ENCODE measurements around the gene HSD3B1. TPM values are rescaled to one million over a fixed set of nuclear protein-coding genes. Genes with fewer than 3 reads are reported as not detected.

Gene HSD3B1
- not detected for total RNA-seq

GRCh38 chr1:119506941-119507340 is at the start of gene HSD3B1:
TSS of gene HSD3B1 (plus strand) at chr1:119507210. CDS start at chr1:119507477, 267 bp downstream.
- FAIRE-seq (no peak), DNase-seq (ENCODE audit: low spot score in 2 of 2) (no peak)

- no peak for DNase-seq (ENCODE audit: low spot score in 2 of 2)
- FAIRE-seq = no peak
Observed at GRCh38 chr1:119462964-119463363, 44.0 kb upstream of the HSD3B1 start.

- DNase-seq (ENCODE audit: low spot score in 2 of 2) (no peak), FAIRE-seq (no peak)
Observed at GRCh38 chr1:119463569-119463968, 43.4 kb upstream of the HSD3B1 start.

GRCh38 chr1:119466445-119466844 is 40.6 kb upstream of the HSD3B1 start:
- DNase-seq (ENCODE audit: low spot score in 2 of 2) (no peak), FAIRE-seq (no peak)

- FAIRE-seq (no peak), DNase-seq (ENCODE audit: low spot score in 2 of 2) (no peak)
Observed at GRCh38 chr1:119467219-119467618, 39.8 kb upstream of the HSD3B1 start.

GRCh38 chr1:119467857-119468668 is 38.9 kb upstream of the HSD3B1 start:
- DNase-seq (ENCODE audit: low spot score in 2 of 2) = no peak
- no peak for FAIRE-seq

GRCh38 chr1:119469741-119470140 is 37.3 kb upstream of the HSD3B1 start:
- no peak for DNase-seq (ENCODE audit: low spot score in 2 of 2)
- no peak for FAIRE-seq

- DNase-seq (ENCODE audit: low spot score in 2 of 2) = no peak
- no peak for FAIRE-seq
Observed at GRCh38 chr1:119470377-119470776, 36.6 kb upstream of the HSD3B1 start.

- DNase-seq (ENCODE audit: low spot score in 2 of 2) = no peak
- FAIRE-seq = no peak
Observed at GRCh38 chr1:119470958-119471357, 36.1 kb upstream of the HSD3B1 start.

GRCh38 chr1:119471566-119471965 is 35.4 kb upstream of the HSD3B1 start:
- DNase-seq (ENCODE audit: low spot score in 2 of 2) (no peak), FAIRE-seq (no peak)

- DNase-seq (ENCODE audit: low spot score in 2 of 2) (no peak), FAIRE-seq (no peak)
Observed at GRCh38 chr1:119472080-119472818, 34.8 kb upstream of the HSD3B1 start.

GRCh38 chr1:119472819-119473175 is 34.2 kb upstream of the HSD3B1 start:
- DNase-seq (ENCODE audit: low spot score in 2 of 2) (no peak), FAIRE-seq (no peak)

GRCh38 chr1:119475866-119476439 is 31.1 kb upstream of the HSD3B1 start:
- DNase-seq (ENCODE audit: low spot score in 2 of 2) = peak in 1 of 2 donors; percentile 37
- no peak for FAIRE-seq

GRCh38 chr1:119477710-119478109 is 29.3 kb upstream of the HSD3B1 start:
- FAIRE-seq (no peak), DNase-seq (ENCODE audit: low spot score in 2 of 2) (no peak)

GRCh38 chr1:119480175-119480574 is 26.8 kb upstream of the HSD3B1 start:
- no peak for FAIRE-seq

GRCh38 chr1:119481951-119482350 is 25.1 kb upstream of the HSD3B1 start:
- FAIRE-seq (no peak), DNase-seq (ENCODE audit: low spot score in 2 of 2) (no peak)

More at GRCh38 chr1:119480175-119480574, 26.8 kb upstream of the HSD3B1 start:
- no peak for DNase-seq (ENCODE audit: low spot score in 2 of 2)

- DNase-seq (ENCODE audit: low spot score in 2 of 2) (no peak), FAIRE-seq (no peak)
Observed at GRCh38 chr1:119482517-119483425, 24.2 kb upstream of the HSD3B1 start.

- DNase-seq (ENCODE audit: low spot score in 2 of 2) (no peak), FAIRE-seq (no peak)
Observed at GRCh38 chr1:119483441-119484200, 23.4 kb upstream of the HSD3B1 start.

- FAIRE-seq (no peak), DNase-seq (ENCODE audit: low spot score in 2 of 2) (no peak)
Observed at GRCh38 chr1:119485201-119485600, 21.8 kb upstream of the HSD3B1 start.

- FAIRE-seq = no peak
- no peak for DNase-seq (ENCODE audit: low spot score in 2 of 2)
Observed at GRCh38 chr1:119488216-119488615, 18.8 kb upstream of the HSD3B1 start.

Measured in frontal cortex (tissue), 4 donors.